ENCODE results near the gene ALOX12B. TPM values are rescaled to one million over a fixed set of nuclear protein-coding genes. Genes with fewer than 3 reads are reported as not detected.

ALOX12B gene
- total RNA-seq, 1 donor from 2014 or later, result 0.87 TPM

- DNase-seq (ENCODE audit: low spot score), result peak; percentile 39
- peak overlapping the region; percentile 87 for H3K4me3 Mint-ChIP-seq (ENCODE audit: low read depth)
- peak overlapping the region; percentile 67 for H3K27ac Mint-ChIP-seq
- intact Hi-C loops (cut with micrococcal nuclease), result loop anchor here (5.0 to 10.0 kb wide), 4 partner anchors 49 to 281 kb away; partner anchors contain the start of genes CHD3 and SLC25A35
- H3K4me1 Mint-ChIP-seq (ENCODE audit: low read depth), result peaks cover 62% of the 10 kb centered on the region
- H3K9me3 Mint-ChIP-seq, result no peaks in the 10 kb centered on the region
- H3K27me3 Mint-ChIP-seq (ENCODE audit: low read depth), result peaks cover 36% of the 10 kb centered on the region
- H3K36me3 Mint-ChIP-seq (ENCODE audit: low read depth), result no peaks in the 10 kb centered on the region
Measured at GRCh38 chr17:8122924-8123694, 35.6 kb upstream of the ALOX12B start.

- Mint-ChIP-seq H3K27ac (peak overlapping the region; percentile 48), H3K36me3 (ENCODE audit: low read depth) (no peaks in the 10 kb centered on the region), H3K4me1 (ENCODE audit: low read depth) (peaks cover 68% of the 10 kb centered on the region), H3K27me3 (ENCODE audit: low read depth) (peaks cover 40% of the 10 kb centered on the region), H3K9me3 (no peaks in the 10 kb centered on the region), H3K4me3 (ENCODE audit: low read depth) (peak overlapping the region; percentile 87)
- intact Hi-C loops (cut with micrococcal nuclease), result loop anchor here (5.0 to 10.0 kb wide), 4 partner anchors 50 to 280 kb away; partner anchors contain the start of genes CHD3 and SLC25A35
- DNase-seq (ENCODE audit: low spot score), result no peak
Measured at GRCh38 chr17:8122422-8122923, 35.0 kb upstream of the ALOX12B start.

GRCh38 chr17:8121681-8122421, 34.3 kb upstream of the ALOX12B start:
- H3K27ac Mint-ChIP-seq, result no peak overlapping the region
- H3K4me3 Mint-ChIP-seq (ENCODE audit: low read depth), result peak overlapping the region; percentile 87
- H3K27me3 Mint-ChIP-seq (ENCODE audit: low read depth), result peaks cover 39% of the 10 kb centered on the region
- DNase-seq (ENCODE audit: low spot score), result peak; percentile 54
- intact Hi-C loops (cut with micrococcal nuclease), result loop anchor here (2.0 to 10.0 kb wide), 5 partner anchors 50 to 280 kb away; partner anchors contain the start of genes CHD3, RPL26 and SLC25A35
- H3K9me3 Mint-ChIP-seq, result no peaks in the 10 kb centered on the region
- H3K36me3 Mint-ChIP-seq (ENCODE audit: low read depth), result no peaks in the 10 kb centered on the region
- peaks cover 64% of the 10 kb centered on the region for H3K4me1 Mint-ChIP-seq (ENCODE audit: low read depth)

DNA sequence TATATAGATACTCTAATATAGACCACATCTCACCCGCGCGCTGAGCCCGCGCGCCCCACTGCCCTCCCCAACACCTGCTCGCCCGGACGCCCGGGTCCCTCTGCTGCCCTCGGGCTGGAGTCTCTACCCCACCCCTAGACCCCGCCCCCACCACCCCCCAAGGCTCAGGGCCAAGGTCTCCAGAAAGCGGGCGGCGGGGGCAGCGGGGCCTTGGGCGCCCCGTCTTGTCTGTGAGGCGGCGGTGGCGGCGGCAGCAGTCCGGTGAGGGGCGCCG, 33.8 kb upstream of the ALOX12B start:
- Mint-ChIP-seq H3K4me1 (ENCODE audit: low read depth) (peaks cover 60% of the 10 kb centered on the region), H3K27me3 (ENCODE audit: low read depth) (peaks cover 43% of the 10 kb centered on the region), H3K36me3 (ENCODE audit: low read depth) (no peaks in the 10 kb centered on the region), H3K27ac (no peak overlapping the region), H3K4me3 (ENCODE audit: low read depth) (peak overlapping the region; percentile 87), H3K9me3 (no peaks in the 10 kb centered on the region)
- DNase-seq (ENCODE audit: low spot score), result no peak
- intact Hi-C loops (cut with micrococcal nuclease), result loop anchor here (2.0 to 10.0 kb wide), 5 partner anchors 51 to 279 kb away; partner anchors contain the start of genes CHD3, RPL26 and SLC25A35

- peak overlapping the region; percentile 88 for H3K27ac Mint-ChIP-seq
- H3K36me3 Mint-ChIP-seq (ENCODE audit: low read depth), result no peaks in the 10 kb centered on the region
- intact Hi-C loops (cut with micrococcal nuclease), result loop anchor here (1.0 to 10.0 kb wide), 9 partner anchors 19 to 278 kb away; partner anchors contain the start of genes CHD3, RPL26 and SLC25A35
Measured at GRCh38 chr17:8120520-8121406, 33.2 kb upstream of the ALOX12B start.

DNA sequence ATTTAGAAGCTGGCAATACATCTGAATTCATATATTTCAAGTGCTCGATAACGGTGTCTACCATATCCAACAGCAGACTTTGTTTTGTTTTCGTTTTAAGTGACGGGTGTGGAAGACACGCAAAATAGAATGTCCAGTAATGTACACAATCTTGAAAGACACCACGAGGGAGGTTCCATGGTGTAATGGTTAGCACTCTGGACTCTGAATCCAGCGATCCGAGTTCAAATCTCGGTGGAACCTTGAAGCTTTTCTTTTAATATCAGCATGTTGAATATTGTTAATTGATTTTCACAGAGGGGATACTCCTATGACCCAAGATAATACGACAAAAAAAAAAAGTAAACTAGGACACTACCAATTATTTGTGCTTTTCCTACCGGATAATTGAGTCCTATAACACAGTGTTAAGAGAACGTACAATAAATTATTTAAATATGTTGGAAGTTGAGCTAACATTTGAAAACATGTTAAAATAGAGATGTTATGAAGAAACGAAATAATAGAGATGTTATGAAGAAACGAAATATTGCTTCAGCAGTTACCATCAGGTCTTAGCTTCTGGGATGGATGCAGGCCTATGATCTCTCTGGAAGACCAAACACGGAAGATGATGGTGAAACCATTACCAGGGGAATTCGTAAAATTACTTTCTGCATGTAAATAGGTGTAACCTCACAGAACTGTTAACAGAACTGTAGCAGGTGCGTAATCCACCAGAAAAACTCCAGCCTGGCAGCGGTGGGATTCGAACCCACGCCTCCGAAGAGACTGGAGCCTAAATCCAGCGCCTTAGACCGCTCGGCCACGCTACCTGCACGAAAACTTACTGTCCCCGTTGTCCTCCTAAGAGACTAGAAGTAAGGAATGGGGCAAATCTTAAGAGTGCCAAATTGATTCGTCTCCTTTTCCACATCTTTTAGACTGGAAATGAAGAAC, 32.3 kb upstream of the ALOX12B start:
- peaks cover 51% of the 10 kb centered on the region for H3K27me3 Mint-ChIP-seq (ENCODE audit: low read depth)
- peak overlapping the region; percentile 87 for H3K4me3 Mint-ChIP-seq (ENCODE audit: low read depth)
- no peaks in the 10 kb centered on the region for H3K36me3 Mint-ChIP-seq (ENCODE audit: low read depth)
- peak; percentile 83 for DNase-seq (ENCODE audit: low spot score)
- intact Hi-C loops (cut with micrococcal nuclease), result loop anchor here (1.0 to 10.0 kb wide), 11 partner anchors 19 to 278 kb away; partner anchors contain the start of genes CHD3, PFAS, RPL26 and SLC25A35
- peaks cover 50% of the 10 kb centered on the region for H3K4me1 Mint-ChIP-seq (ENCODE audit: low read depth)
- H3K9me3 Mint-ChIP-seq, result no peaks in the 10 kb centered on the region
- H3K27ac Mint-ChIP-seq, result peak overlapping the region; percentile 88

More at GRCh38 chr17:8120520-8121406, 33.2 kb upstream of the ALOX12B start:
- peaks cover 48% of the 10 kb centered on the region for H3K27me3 Mint-ChIP-seq (ENCODE audit: low read depth)
- no peaks in the 10 kb centered on the region for H3K9me3 Mint-ChIP-seq
- peaks cover 57% of the 10 kb centered on the region for H3K4me1 Mint-ChIP-seq (ENCODE audit: low read depth)
- peak; percentile 71 for DNase-seq (ENCODE audit: low spot score)
- H3K4me3 Mint-ChIP-seq (ENCODE audit: low read depth), result peak overlapping the region; percentile 87

- Mint-ChIP-seq H3K36me3 (ENCODE audit: low read depth) (no peaks in the 10 kb centered on the region), H3K27ac (peak overlapping the region; percentile 81), H3K4me1 (ENCODE audit: low read depth) (peaks cover 42% of the 10 kb centered on the region)
Measured at GRCh38 chr17:8118769-8119580, 31.5 kb upstream of the ALOX12B start.

DNA sequence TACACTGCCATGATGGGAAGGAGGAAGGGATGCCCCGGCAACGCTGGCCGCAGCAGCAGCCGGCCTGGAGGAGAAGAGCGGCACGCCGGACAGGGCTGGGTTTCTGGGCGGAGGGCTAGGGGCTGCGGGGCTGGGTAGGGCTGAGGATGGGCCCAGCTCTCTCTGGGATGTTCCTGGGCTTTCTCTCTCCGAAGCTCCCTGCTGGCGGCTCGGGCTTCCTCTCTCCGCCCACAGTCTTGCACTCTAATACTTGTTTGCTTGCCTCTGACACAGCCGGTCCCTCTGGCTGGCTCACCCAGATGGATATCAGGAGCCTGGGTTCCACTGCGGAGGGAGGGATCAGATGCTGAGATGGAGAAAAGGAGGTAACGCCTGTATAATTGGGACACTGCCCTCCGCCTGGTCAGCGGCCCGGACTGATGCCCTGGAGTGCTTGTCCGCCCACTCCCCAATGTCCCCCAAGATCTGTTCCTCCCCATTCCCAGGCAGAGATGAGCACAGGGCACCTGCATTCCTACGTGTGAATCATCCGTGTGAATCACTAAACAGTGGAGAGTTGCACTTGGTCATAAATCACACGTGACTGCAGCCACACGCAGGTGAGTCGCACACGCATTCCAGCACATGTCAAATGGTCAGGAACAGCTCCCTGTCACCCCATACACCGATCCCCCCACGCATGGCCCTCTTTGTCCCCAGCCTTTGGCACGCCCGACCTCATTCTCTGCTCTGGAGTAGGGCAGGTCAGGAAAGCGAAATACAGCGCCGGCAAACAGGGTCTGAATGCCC, 30.7 kb upstream of the ALOX12B start, which contains the start of gene ALOXE3:
Gene ALOXE3, minus strand, starts transcription at position 535 of the 789 bp plus-strand sequence. Its CDS starts 524 bp downstream, at position 11.
- Mint-ChIP-seq H3K4me1 (ENCODE audit: low read depth) (peaks cover 35% of the 10 kb centered on the region), H3K4me3 (ENCODE audit: low read depth) (peak within 1 kb of the TSS; percentile 89), H3K27me3 (ENCODE audit: low read depth) (peaks cover 45% of the 10 kb centered on the region), H3K9me3 (no peaks in the 10 kb centered on the region), H3K27ac (peak within 1 kb of the TSS; percentile 81), H3K36me3 (ENCODE audit: low read depth) (no peaks in the 10 kb centered on the region)
- DNase-seq (ENCODE audit: low spot score), result no peak
- intact Hi-C loops (cut with micrococcal nuclease), result loop anchor here (1.0 to 10.0 kb wide), 3 partner anchors 24 to 53 kb away; no protein-coding TSS in a partner anchor

More at GRCh38 chr17:8118769-8119580, 31.5 kb upstream of the ALOX12B start:
- DNase-seq (ENCODE audit: low spot score), result peak; percentile 79
- peak overlapping the region; percentile 89 for H3K4me3 Mint-ChIP-seq (ENCODE audit: low read depth)
- peaks cover 48% of the 10 kb centered on the region for H3K27me3 Mint-ChIP-seq (ENCODE audit: low read depth)
- H3K9me3 Mint-ChIP-seq, result no peaks in the 10 kb centered on the region
- intact Hi-C loops (cut with micrococcal nuclease), result loop anchor here (1.0 to 10.0 kb wide), 4 partner anchors 25 to 130 kb away; partner anchors contain the start of gene PFAS

- Mint-ChIP-seq H3K27me3 (ENCODE audit: low read depth) (peaks cover 46% of the 10 kb centered on the region), H3K4me1 (ENCODE audit: low read depth) (peaks cover 30% of the 10 kb centered on the region), H3K36me3 (ENCODE audit: low read depth) (no peaks in the 10 kb centered on the region), H3K4me3 (ENCODE audit: low read depth) (peak overlapping the region; percentile 89), H3K27ac (no peak overlapping the region), H3K9me3 (no peaks in the 10 kb centered on the region)
- DNase-seq (ENCODE audit: low spot score), result no peak
- intact Hi-C loops (cut with micrococcal nuclease), result loop anchor here (10.0 kb wide), 1 partner anchor 53 kb away; no protein-coding TSS in a partner anchor
Measured at GRCh38 chr17:8117367-8117979, 30.0 kb upstream of the ALOX12B start.

Measured in activated T-helper 2 cell treated with anti-CD3 and anti-CD28 coated beads, Interferon-gamma antibody, Interleukin-2, Interleukin-4, amounts not matched to agents 10 μg/mL and 5 μg/mL and 100 μg/mL, durations not matched to agents 14 hours and 24 hours and 36 hours (primary cell).